Naive thymus-derived CD4-positive, alpha-beta T cell (primary cell): ENCODE data around the gene H6PD. TPM values are rescaled to one million over a fixed set of nuclear protein-coding genes. Genes with fewer than 3 reads are reported as not detected.

Experiments
- ATAC-seq: fragments of 150-1000 bp; cut with Tn5 transposase; 2 replicates; pipeline ENCODE4 v1.10.0; 2021; ENCODE audit warnings: mild to moderate bottlenecking, moderate library complexity
- CTCF ChIA-PET: fragments of 350-600 bp; sonication (Branson Sonifier 250); formaldehyde crosslinking; loops from one replicate; lab custom pipeline; 2021; ENCODE audit warnings: antibody characterized with exemption; lab: Charles Lee
- POLR2A ChIA-PET: fragments of 350-600 bp; sonication (Branson Sonifier 250); formaldehyde crosslinking; loops from one replicate; lab custom pipeline; 2021; ENCODE audit warnings: antibody characterized with exemption, inconsistent platforms; lab: Charles Lee
- DNase-seq, 9 donors: peaks; one replicate each; pipeline versions ENCODE4 v3.0.0 to v3.0.0-alpha.2; 2020 to 2022; ENCODE audit warnings: mixed read lengths in 1 of 9
- H3K27ac ChIP-seq: one replicate; pipeline ENCODE4 v1.7.0; 2013; ENCODE audit warnings: mild to moderate bottlenecking, low read depth, low read length, moderate library complexity
- H3K27me3 ChIP-seq, 2 donors: one replicate each; pipeline ENCODE4 v1.7.0; 2013; ENCODE audit warnings: low read length in 2 of 2, mild to moderate bottlenecking in 2 of 2, moderate library complexity in 2 of 2; ENCODE audit not compliant: control insufficient read depth in 2 of 2, insufficient read depth in 2 of 2
- H3K36me3 ChIP-seq, 3 experiments: 1 replicate in 2 of 3; 2 replicates in 1 of 3; pipeline ENCODE4 v1.7.0; 2013; ENCODE audit warnings: low read length in 3 of 3, mild to moderate bottlenecking in 3 of 3, moderate library complexity in 1 of 3; ENCODE audit not compliant: insufficient read depth in 3 of 3, control insufficient read depth in 2 of 3
- H3K4me1 ChIP-seq, 2 donors: one replicate each; pipeline ENCODE4 v1.7.0; 2013; ENCODE audit warnings: low read length in 2 of 2, mild to moderate bottlenecking in 2 of 2, moderate library complexity in 1 of 2; ENCODE audit not compliant: control insufficient read depth in 2 of 2, insufficient read depth in 2 of 2
- H3K4me3 ChIP-seq: 2 replicates; pipeline ENCODE4 v1.7.0; 2013; ENCODE audit warnings: mild to moderate bottlenecking, low read length
- H3K9me3 ChIP-seq, 3 experiments: 1 replicate in 2 of 3; 2 replicates in 1 of 3; pipeline ENCODE4 v1.7.0; 2013; ENCODE audit warnings: low read length in 3 of 3; ENCODE audit not compliant: control insufficient read depth in 2 of 3
- H3K27ac Mint-ChIP-seq, 9 donors: one replicate each; pipeline ENCODE4 v1.8.0; 2020 to 2022; ENCODE audit warnings: mixed read lengths in 9 of 9, mild to moderate bottlenecking in 8 of 9, moderate library complexity in 5 of 9, inconsistent platforms in 2 of 9
- H3K27me3 Mint-ChIP-seq, 5 donors: one replicate each; pipeline ENCODE4 v1.8.0; 2021 to 2022; ENCODE audit warnings: mixed read lengths in 5 of 5, mild to moderate bottlenecking in 1 of 5
- H3K36me3 Mint-ChIP-seq, 5 donors: one replicate each; pipeline ENCODE4 v1.8.0; 2020 to 2022; ENCODE audit warnings: mixed read lengths in 5 of 5, mild to moderate bottlenecking in 3 of 5, inconsistent platforms in 1 of 5
- H3K4me1 Mint-ChIP-seq, 7 donors: one replicate each; pipeline ENCODE4 v1.8.0; 2020 to 2022; ENCODE audit warnings: mixed read lengths in 7 of 7, mild to moderate bottlenecking in 3 of 7, inconsistent platforms in 1 of 7
- H3K4me3 Mint-ChIP-seq, 10 donors: one replicate each; pipeline ENCODE4 v1.8.0; 2020 to 2022; ENCODE audit warnings: mild to moderate bottlenecking in 10 of 10, mixed read lengths in 10 of 10, moderate library complexity in 6 of 10, inconsistent platforms in 2 of 10
- H3K9me3 Mint-ChIP-seq, 11 donors: one replicate each; pipeline ENCODE4 v1.8.0; 2020 to 2022; ENCODE audit warnings: mixed read lengths in 11 of 11, mild to moderate bottlenecking in 4 of 11, inconsistent platforms in 1 of 11, moderate library complexity in 1 of 11
- intact Hi-C, 2 donors: fragments of 100-400 bp; cut with micrococcal nuclease; formaldehyde crosslinking; loops; one replicate each; pipeline ENCODE4 v1.15.1; 2023
- polyA plus RNA-seq, 2 donors: library from polyadenylated mRNA; unstranded; fragments of 300-500 nt; fragmentation: Illumina TruSeq; gene quantifications; one replicate each; pipeline ENCODE4 v1.2.3, GENCODE V29; 2021
- total RNA-seq, 6 experiments: library from RNA in 5 of 6; stranded (reverse) in 5 of 6; gene quantifications; 1 replicate in 5 of 6; 2 replicates in 1 of 6; pipeline ENCODE4 v1.2.3 and lab custom pipeline; 2021 to 2026

The H6PD gene
- total and polyA plus RNA-seq, 7 experiments from 2014 or later, result 12.1 to 27.6 (median 19.3) TPM

DNA sequence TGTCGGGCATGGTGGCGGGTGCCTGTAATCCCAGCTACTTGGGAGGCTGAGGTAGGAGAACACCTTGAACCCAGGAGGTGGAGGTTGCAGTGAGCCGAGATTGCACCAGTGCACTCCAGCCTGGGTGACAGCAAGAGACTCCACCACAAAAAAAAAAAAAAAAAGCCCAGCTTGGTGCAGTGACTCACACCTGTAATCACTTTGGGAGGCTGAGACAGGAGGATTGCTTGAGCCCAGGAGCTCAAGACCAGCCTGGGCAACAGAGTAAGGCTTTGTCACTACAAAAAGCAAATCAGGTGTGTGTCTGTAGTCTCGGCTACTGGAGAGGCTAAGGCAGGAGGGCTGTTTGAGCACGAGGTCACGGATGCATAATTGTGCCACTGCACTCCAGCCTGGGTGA is 5.0 kb upstream of the H6PD start:
- Histone ChIP-seq H3K27me3 (no peaks in the 10 kb centered on the region), H3K4me3 (no peak overlapping the region), H3K9me3 (no peaks in the 10 kb centered on the region), H3K36me3 (no peaks in the 10 kb centered on the region), H3K27ac (no peak overlapping the region), H3K4me1 (peaks cover 3 to 4% of the 10 kb centered on the region in 2 donors)
- POLR2A ChIA-PET, result no interaction called here
- Mint-ChIP-seq H3K9me3 (no peaks in the 10 kb centered on the region), H3K4me3 (no peak overlapping the region), H3K27me3 (peaks cover 0 to 8% (median 0%) of the 10 kb centered on the region in 5 donors), H3K4me1 (peaks cover 0 to 10% (median 5%) of the 10 kb centered on the region in 7 donors), H3K27ac (no peak overlapping the region), H3K36me3 (no peaks in the 10 kb centered on the region)
- intact Hi-C loops, result no loop called here
- CTCF ChIA-PET, result interaction anchor here (0.7 kb wide), 1 partner anchor 55 kb away, joined by 3 read pairs; no protein-coding TSS in a partner anchor
- ATAC-seq (no peak), DNase-seq (no peak)

GRCh38 chr1:9230869-9231533 is 3.6 kb upstream of the H6PD start:
- CTCF ChIA-PET, result interaction anchor here (0.6 kb wide), 2 partner anchors 313 to 400 kb away, joined by 3 to 4 read pairs; no protein-coding TSS in a partner anchor
- no peaks in the 10 kb centered on the region for H3K36me3 Mint-ChIP-seq
- ATAC-seq, result no peak
- no peaks in the 10 kb centered on the region for H3K27me3 ChIP-seq
- peak overlapping the region in 2 of 9 donors; percentile 48 to 76 for H3K27ac Mint-ChIP-seq
- POLR2A ChIA-PET, result interaction anchor here (1.4 kb wide), 1 partner anchor 102 kb away, joined by 3 read pairs; the partner anchor contains the start of gene GPR157
- H3K27ac ChIP-seq, result no peak overlapping the region
- H3K4me1 Mint-ChIP-seq, result peaks cover 0 to 15% (median 8%) of the 10 kb centered on the region in 7 donors
- peak overlapping the region in 2 of 10 donors; percentile 16 to 41 for H3K4me3 Mint-ChIP-seq
- peaks cover 0 to 6% (median 0%) of the 10 kb centered on the region in 5 donors for H3K27me3 Mint-ChIP-seq
- no peak for DNase-seq
- intact Hi-C loops, result loop anchor here in 1 of 2 donors (10.0 kb wide), 1 partner anchor 1464 kb away; no protein-coding TSS in a partner anchor
- H3K9me3 ChIP-seq, result no peaks in the 10 kb centered on the region
- H3K4me3 ChIP-seq, result no peak overlapping the region
- no peaks in the 10 kb centered on the region for H3K36me3 ChIP-seq
- peaks cover 8 to 9% of the 10 kb centered on the region in 2 donors for H3K4me1 ChIP-seq
- H3K9me3 Mint-ChIP-seq, result no peaks in the 10 kb centered on the region

- Histone ChIP-seq H3K27me3 (no peaks in the 10 kb centered on the region), H3K4me1 (peaks cover 10 to 12% of the 10 kb centered on the region in 2 donors), H3K9me3 (no peaks in the 10 kb centered on the region), H3K4me3 (no peak overlapping the region), H3K27ac (no peak overlapping the region), H3K36me3 (no peaks in the 10 kb centered on the region)
- POLR2A ChIA-PET, result interaction anchor here (1.4 kb wide), 1 partner anchor 103 kb away, joined by 3 read pairs; the partner anchor contains the start of gene GPR157
- no peak for DNase-seq
- ATAC-seq, result no peak
- Mint-ChIP-seq H3K4me3 (peak overlapping the region in 3 of 10 donors; percentile 18 to 81 (median 47)), H3K4me1 (peaks cover 0 to 18% (median 12%) of the 10 kb centered on the region in 7 donors), H3K27me3 (peaks cover 0 to 3% (median 0%) of the 10 kb centered on the region in 5 donors), H3K9me3 (no peaks in the 10 kb centered on the region), H3K36me3 (peaks cover 0 to 2% (median 0%) of the 10 kb centered on the region in 5 donors), H3K27ac (peak overlapping the region in 6 of 9 donors; percentile 3 to 77 (median 50))
- CTCF ChIA-PET, result no interaction called here
- intact Hi-C loops, result loop anchor here in 1 of 2 donors (10.0 kb wide), 1 partner anchor 1463 kb away; no protein-coding TSS in a partner anchor
These were observed 2.8 kb upstream of the H6PD start for GRCh38 chr1:9231648-9232332.

- Histone ChIP-seq H3K4me3 (no peak overlapping the region), H3K27ac (no peak overlapping the region), H3K4me1 (peaks cover 10 to 12% of the 10 kb centered on the region in 2 donors), H3K9me3 (no peaks in the 10 kb centered on the region), H3K27me3 (no peaks in the 10 kb centered on the region), H3K36me3 (no peaks in the 10 kb centered on the region)
- no peak for DNase-seq
- Mint-ChIP-seq H3K9me3 (no peaks in the 10 kb centered on the region), H3K4me3 (peak overlapping the region; percentile 32 to 97 (median 93)), H3K36me3 (peaks cover 0 to 11% (median 0%) of the 10 kb centered on the region in 5 donors), H3K4me1 (peaks cover 11 to 33% (median 25%) of the 10 kb centered on the region in 7 donors), H3K27me3 (no peaks in the 10 kb centered on the region), H3K27ac (peak overlapping the region; percentile 38 to 99 (median 91))
- intact Hi-C loops, result loop anchor here in 1 of 2 donors (10.0 kb wide), 1 partner anchor 1461 kb away; no protein-coding TSS in a partner anchor
- ChIA-PET POLR2A (interaction anchor here (0.6 to 1.4 kb wide), 2 partner anchors 11 to 19 kb away, joined by 4 to 7 read pairs; no protein-coding TSS in a partner anchor), CTCF (interaction anchor here (1.0 kb wide), 1 partner anchor 11 kb away, joined by 3 read pairs; no protein-coding TSS in a partner anchor)
- no peak for ATAC-seq
These were observed 1.2 kb upstream of the H6PD start for GRCh38 chr1:9233241-9233941.

DNA sequence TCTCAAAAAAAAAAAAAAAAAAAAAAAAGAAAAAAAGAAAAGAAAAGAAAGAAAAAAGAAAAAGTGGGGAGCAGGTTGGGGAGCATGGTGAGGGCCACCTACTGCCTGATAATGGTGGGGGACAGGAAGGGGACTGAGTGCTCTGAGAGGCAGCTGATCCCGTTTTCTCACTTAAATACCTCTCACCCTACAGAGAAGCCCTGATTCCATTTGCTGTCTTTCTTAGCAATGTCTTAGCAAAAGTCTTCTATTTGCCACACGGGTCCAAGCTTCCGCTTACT is 692 bp upstream of the H6PD start:
- Histone ChIP-seq H3K4me1 (peaks cover 10 to 17% of the 10 kb centered on the region in 2 donors), H3K36me3 (no peaks in the 10 kb centered on the region), H3K27ac (peak overlapping the region; percentile 72), H3K9me3 (no peaks in the 10 kb centered on the region), H3K4me3 (peak overlapping the region; percentile 62), H3K27me3 (no peaks in the 10 kb centered on the region)
- H3K36me3 Mint-ChIP-seq, result peaks cover 0 to 12% (median 0%) of the 10 kb centered on the region in 5 donors
- H3K4me1 Mint-ChIP-seq, result peaks cover 15 to 38% (median 30%) of the 10 kb centered on the region in 7 donors
- no peak for DNase-seq
- H3K27me3 Mint-ChIP-seq, result no peaks in the 10 kb centered on the region
- peak overlapping the region; percentile 81 to 97 (median 96) for H3K4me3 Mint-ChIP-seq
- H3K27ac Mint-ChIP-seq, result peak overlapping the region; percentile 91 to 99 (median 98)
- ChIA-PET POLR2A (interaction anchor here (0.6 to 1.4 kb wide), 2 partner anchors 11 to 19 kb away, joined by 4 to 7 read pairs; no protein-coding TSS in a partner anchor), CTCF (interaction anchor here (1.0 kb wide), 1 partner anchor 11 kb away, joined by 3 read pairs; no protein-coding TSS in a partner anchor)
- no peak for ATAC-seq
- intact Hi-C loops, result loop anchor here (1.0 to 10.0 kb wide), 6 partner anchors 59 to 1461 kb away; partner anchors contain the start of genes TMEM201 (in 2 of the 2), GPR157 (in 1 of the 2) and SPSB1 (in 1 of the 2)
- H3K9me3 Mint-ChIP-seq, result no peaks in the 10 kb centered on the region
